Stimulated activated CD8-positive, alpha-beta memory T cell treated with anti-CD3 and anti-CD28 coated beads, Interleukin-7, amount 100 ng/mL, for 4 hours (primary cell): ENCODE results near the gene CHCHD3.

ENCODE experiments used
- DNase-seq, 2 donors: peaks; one replicate each; pipeline ENCODE4 v3.0.0-alpha.2; 2020; ENCODE audit warnings: low read depth in 2 of 2

CHCHD3 gene

DNA sequence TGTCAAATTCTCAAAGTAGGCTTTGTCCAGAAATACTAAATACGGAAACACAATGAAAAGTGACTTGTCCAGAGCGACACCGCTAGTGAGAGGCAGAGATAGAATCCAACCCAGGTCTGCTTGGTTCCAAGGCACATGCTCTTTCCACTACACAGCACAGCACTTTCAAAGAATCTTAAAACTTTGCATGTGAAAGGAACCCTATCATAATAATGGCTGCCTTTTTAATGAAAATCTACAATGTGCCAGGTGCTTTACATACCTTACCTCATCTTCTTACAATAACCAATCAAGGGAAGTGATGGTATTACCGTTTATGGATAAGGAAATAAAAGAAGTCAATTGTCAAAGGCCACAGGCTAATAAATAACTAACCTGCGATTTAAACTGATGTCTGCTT lies 2.6 kb downstream of the CHCHD3 start:
- DNase-seq, result no peak

DNA sequence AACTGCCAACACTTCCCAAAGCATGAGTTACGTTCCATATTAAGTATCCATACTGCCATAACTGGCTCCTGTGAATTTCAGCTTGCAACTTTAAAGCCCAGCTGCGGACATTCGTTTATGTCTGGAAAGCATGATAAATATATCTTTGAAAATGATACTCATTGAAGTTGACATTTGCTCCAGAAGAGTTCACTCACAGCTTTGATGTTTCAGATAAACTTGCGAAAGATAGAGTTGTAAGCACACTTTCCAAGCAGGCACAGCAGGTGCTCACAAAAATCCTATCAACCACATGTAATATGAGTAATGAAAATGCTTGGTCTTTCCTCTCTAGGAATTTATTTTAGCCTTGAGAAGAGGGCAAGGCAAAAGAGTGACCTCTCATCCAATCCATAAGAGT lies 4.5 kb downstream of the CHCHD3 start:
- DNase-seq, result no peak

DNA sequence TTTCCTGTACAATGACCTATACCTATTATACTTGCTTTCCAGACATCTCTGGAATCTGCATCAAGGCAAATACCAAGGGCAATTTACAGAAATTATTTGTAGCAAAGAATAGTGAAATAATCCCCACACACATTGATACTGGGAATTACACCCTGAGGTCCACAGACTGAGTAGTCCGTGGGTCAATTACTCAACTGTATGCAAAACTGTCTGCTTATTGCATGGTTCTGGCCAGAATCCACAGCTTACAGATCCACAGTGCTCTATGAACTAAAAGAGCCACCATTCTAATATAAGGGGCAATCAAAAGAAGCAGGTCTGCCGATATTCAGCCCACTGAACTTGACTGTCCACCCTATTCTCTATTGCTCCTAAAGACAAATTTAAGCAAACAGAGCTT lies 5.7 kb downstream of the CHCHD3 start:
- no peak for DNase-seq

- no peak for DNase-seq
Observed at GRCh38 chr7:133071506-133071905, 10.4 kb downstream of the CHCHD3 start.

DNA sequence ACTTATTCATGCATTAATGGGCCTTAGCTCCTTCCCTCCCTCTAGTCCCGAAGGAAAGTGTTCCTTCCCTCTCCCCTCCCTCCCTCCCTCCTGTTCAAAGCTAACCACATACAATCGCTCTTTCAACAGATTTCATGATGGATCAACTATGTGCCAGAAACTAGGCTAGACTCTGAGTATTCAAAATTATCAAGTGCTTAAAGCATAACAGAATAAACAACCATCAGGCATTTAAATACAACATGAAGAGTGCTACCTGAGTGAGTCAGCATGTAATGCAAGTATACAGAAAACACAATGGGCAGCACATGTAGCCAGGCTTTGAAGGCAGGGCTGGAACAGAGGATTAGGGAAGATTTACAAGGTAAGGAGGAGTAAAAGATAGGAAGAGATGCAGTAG lies 11.3 kb downstream of the CHCHD3 start:
- no peak for DNase-seq

DNA sequence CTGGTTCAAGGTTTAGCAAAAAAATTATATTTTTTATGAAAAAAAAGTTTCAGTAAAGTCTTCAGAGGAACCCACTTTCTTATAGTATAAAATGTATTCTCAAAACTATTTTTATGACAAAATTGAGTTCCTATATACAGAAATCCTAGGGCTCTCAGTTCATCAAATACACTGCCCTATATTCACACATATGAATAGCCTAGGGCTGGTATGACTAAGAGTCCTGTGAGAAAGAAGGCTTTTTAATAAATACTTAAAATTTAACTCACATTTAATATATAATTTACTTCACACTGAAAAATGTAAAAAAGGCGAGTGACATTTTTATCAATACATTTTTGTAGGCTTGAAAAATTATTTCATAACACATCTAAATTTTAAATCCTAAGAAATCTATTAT lies 16.6 kb downstream of the CHCHD3 start:
- no peak for DNase-seq

GRCh38 chr7:133064082-133064820 lies 17.6 kb downstream of the CHCHD3 start:
- DNase-seq, result no peak

- no peak for DNase-seq
Observed at GRCh38 chr7:133061792-133062191, 20.1 kb downstream of the CHCHD3 start.

GRCh38 chr7:133061357-133061756 lies 20.5 kb downstream of the CHCHD3 start:
- DNase-seq, result no peak

DNA sequence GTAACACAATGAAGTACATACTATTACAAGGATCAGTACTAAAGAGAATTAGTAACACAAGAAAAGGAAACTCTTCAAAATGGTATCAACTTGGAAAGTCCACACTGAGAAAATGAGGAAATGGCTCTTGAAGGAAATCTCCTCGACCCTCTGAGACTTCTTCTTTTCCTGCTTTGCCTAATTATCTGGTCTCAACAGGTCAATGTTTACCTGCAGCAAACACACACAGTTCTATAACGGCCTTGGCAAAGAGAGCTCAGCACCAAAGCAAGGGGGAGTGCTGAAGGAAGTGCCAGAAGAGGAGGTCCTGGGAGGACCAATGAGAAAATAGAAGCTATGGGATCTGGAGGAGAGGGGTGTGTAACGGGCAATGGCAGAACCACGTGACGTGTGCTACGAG lies 21.9 kb downstream of the CHCHD3 start:
- no peak for DNase-seq

DNA sequence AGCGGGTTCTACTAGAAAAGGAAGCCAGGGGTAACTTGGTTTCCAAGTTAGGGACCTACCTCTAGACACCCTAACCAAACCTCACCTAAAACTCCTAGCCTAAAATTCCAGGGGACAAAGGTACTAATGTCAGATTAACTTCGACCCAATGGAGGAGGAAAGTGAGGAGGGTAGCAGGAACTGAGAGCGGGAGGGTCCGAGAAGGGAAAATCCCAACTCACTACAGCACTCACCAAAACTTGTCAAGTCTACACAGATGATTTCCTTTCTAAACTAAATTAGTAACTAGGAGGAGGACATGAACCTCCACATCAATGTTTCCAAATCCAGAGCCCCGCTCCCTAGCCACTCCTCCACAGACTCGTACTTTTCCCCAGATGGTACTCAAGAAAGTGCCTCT lies 22.6 kb downstream of the CHCHD3 start:
- DNase-seq, result no peak

- no peak for DNase-seq
Observed at GRCh38 chr7:133056370-133057238, 25.3 kb downstream of the CHCHD3 start.

- no peak for DNase-seq
Observed at GRCh38 chr7:133054162-133054840, 27.6 kb downstream of the CHCHD3 start.

GRCh38 chr7:133053321-133053891 lies 28.5 kb downstream of the CHCHD3 start:
- no peak for DNase-seq

GRCh38 chr7:133052826-133053225 lies 29.1 kb downstream of the CHCHD3 start:
- DNase-seq, result no peak

GRCh38 chr7:133052401-133052756 lies 29.5 kb downstream of the CHCHD3 start:
- no peak for DNase-seq

- no peak for DNase-seq
Observed at GRCh38 chr7:133051719-133052400, 30.0 kb downstream of the CHCHD3 start.

DNA sequence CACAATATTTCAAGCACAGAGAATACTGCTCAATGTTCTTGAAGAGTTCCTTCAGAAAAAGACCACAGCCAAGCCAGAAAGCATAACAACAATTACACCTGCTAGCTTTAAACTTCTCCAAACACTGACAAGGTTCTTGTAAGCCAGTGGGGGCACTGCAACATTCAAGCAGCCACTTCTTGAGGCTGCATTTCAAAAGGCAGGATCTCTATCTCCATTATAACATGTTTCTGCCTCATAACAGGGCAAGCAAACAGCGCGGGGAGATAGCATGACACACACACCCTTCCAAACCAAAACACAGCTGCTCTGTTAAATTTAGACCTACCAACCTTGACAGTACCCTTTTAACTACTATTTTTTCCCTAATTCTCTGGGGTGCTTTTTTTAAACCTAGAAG lies 30.8 kb downstream of the CHCHD3 start:
- no peak for DNase-seq

DNA sequence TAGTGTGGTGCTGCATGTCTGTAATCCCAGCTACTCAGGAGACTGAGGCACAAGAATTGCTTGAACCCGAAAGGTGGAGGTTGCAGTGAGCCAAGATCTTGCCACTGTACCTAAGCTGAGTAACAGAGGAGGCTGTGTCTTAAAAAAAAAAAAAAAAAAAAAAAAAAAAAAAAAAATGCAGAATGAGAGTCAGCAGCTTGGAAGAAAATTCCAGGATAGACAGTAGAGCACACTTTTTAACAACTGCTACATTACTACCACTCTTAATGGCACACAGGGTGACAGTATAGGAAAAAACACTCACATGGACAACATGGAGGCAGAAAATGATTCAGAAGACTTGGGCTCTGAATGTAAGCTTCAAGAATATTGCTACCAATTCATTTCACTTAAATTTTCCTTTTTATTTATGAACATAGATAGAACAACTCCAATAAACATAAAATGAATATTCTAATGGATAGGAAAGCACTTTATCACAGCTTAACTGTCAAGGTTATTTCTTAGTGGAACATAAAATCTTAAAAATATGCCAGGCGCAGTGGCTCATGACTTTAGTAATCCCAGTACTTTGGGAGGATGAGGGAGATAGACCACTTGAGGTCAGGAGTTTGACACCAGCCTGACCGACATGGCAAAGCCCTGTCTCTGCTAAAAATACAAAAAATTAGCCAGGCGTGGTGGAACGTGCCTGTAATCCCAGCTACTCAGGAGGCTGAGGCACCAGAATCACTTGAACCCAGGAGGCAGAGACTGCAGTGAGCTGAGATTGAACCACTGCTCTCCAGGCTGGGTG lies 31.5 kb downstream of the CHCHD3 start:
- DNase-seq, result no peak

DNA sequence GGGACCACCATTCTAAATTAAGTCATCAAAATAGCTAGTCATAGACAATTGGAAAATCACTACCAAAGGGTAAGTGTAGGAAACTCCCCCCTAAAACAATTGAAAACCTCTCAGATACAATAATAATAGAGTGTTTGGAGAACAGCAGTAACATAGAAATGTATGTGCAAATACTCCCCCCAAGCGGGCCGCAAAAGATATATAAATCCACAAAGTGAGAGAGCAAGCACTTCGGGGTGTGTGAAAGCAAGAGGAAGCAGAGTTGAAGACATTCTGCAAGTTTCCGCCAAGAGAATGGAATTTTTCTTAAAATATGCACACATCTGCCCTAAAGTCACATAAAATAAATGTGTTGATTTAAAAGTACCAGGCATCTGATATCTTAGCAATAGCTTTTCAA lies 33.3 kb downstream of the CHCHD3 start:
- DNase-seq, result no peak

DNA sequence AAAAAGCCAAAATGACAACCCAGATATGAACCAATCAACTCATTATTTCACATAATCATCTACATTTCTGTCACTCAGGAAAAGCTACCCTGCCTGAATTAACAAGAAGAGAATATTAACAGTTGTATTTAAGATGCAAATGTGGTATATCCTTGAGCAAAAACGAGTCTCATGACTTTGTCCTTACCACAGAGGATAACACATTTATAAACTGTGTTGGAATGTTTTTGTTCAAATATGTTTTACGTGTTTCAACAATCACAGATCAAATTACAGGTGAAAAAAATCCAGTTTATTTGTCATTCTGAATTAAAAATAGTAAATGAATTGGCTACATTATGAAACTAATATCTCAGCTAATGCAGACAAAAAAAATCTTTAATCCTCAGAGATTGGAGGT lies 34.6 kb downstream of the CHCHD3 start:
- no peak for DNase-seq
